ENCODE measurements around the gene GTSE1.

DNA sequence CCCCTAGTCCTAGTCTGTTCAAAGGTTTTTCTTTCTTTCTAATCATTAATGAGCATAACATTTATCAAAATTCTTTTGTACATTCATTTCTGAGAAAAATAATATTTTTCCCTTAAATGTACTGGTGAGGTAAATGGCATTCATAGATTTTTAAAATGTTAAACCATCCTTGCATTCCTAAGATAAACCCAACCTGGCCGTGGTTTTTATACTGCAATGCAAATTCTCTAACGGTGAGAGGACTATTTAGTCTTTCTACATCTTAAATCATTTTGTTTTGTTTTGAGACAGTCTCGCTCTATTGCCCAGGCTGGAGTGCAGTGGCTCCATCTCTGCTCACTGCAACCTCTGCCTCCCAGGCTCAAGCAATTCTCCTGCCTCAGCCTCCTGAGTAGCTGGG lies 79.4 kb downstream of the GTSE1 start:
- no peak for TF ChIP-seq POLR2AphosphoS5 (IDR thresholded peaks at IDR 0.05; ENCODE audit: low read depth, low read length)
- TF ChIP-seq SPI1 (IDR thresholded peaks at IDR 0.05; ENCODE audit: low read depth, low read length) = no peak
- no peak for TF ChIP-seq POLR2A (IDR thresholded peaks at IDR 0.05; ENCODE audit: low read depth, low read length)
- no peak for TF ChIP-seq POU2F2 (IDR thresholded peaks at IDR 0.05; ENCODE audit: low read depth, low read length)
- no peak for TF ChIP-seq TAF1 (IDR thresholded peaks at IDR 0.05; ENCODE audit: low read depth, low read length)
